ENCODE results near the gene SMPD4.
"Not testable (repeated sequence)": the region's sequence is repeated elsewhere in the genome, so short reads cannot be mapped to it uniquely, and the experiment has no call there.

GRCh38 chr2:130154423-130154770 is 27.0 kb downstream of the SMPD4 start:
- TF ChIP-seq CTCF, POLR2A, POLR2AphosphoS5 (IDR thresholded peaks at IDR 0.05): not testable (repeated sequence)

Data from breast epithelium (tissue), 3 donors.